SH-SY5Y (cell line): Measurements from ENCODE around the gene CACHD1.

ENCODE experiments used
- GATA2 ChIP-seq: IDR thresholded peaks from 2 replicates; pipeline ENCODE4 v1.6.1; 2011; ENCODE audit warnings: mild to moderate bottlenecking, low read depth, low read length
- GATA3 ChIP-seq: IDR thresholded peaks from 2 replicates; pipeline ENCODE4 v1.6.1; 2011; ENCODE audit warnings: low read depth, mild to moderate bottlenecking, low read length, moderate library complexity

DNA sequence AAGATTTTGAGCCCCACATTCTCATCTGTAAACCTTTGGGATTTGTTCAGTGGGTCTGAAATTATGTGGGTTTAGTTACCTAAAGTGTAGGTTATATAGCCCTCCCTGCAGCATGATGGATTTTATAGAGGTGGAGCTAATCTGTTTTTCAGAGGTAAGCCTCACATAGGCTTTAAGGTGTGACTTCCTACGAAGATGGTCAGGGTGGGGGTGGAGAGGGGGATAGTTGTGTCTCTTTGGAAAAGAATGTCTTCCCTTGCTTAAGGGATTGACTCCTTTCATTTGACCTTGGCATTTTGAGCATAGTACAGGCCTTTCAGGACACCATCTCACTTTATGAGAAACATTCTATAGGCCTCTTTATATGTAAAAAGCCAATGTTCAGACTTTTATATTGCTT lies 3.4 kb downstream of the CACHD1 start:
- TF ChIP-seq GATA3 (no peak), GATA2 (no peak)
